ENCODE data around the gene LRRC23.

LRRC23 gene

GRCh38 chr12:6955108-6956020 lies 50.7 kb downstream of the LRRC23 start:
- no peak for DNase-seq (ENCODE audit: low read depth in 1 of 2, low spot score in 1 of 2)

GRCh38 chr12:6956021-6956727 lies 51.6 kb downstream of the LRRC23 start:
- no peak for DNase-seq (ENCODE audit: low read depth in 1 of 2, low spot score in 1 of 2)

DNA sequence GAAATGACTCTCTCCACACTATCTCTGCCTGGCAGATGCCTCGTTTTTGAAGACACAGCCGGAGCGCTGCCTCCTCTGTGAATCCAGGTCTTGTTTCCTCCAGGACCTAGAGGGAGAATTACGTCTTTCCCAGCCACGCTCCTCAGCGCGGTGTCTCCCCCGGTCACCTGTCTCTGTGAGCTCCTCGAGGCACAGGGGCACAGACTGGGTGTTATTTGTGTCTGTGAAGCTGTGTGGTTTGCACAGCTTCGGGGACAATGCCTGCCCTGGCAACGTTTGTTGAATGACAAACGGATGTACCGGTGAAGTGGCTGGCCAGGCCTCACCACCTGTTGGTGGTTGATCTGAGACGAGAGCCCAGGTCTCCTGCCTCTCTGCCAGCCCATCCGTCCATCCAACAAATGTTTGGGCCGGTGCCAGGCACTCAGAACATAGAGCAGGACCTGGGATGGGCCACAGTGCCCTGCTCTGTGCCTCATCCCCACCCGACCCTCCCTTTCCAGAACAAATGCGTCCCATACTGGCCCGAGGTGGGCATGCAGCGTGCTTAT lies 52.6 kb downstream of the LRRC23 start:
- no peak for DNase-seq (ENCODE audit: low read depth in 1 of 2, low spot score in 1 of 2)

DNA sequence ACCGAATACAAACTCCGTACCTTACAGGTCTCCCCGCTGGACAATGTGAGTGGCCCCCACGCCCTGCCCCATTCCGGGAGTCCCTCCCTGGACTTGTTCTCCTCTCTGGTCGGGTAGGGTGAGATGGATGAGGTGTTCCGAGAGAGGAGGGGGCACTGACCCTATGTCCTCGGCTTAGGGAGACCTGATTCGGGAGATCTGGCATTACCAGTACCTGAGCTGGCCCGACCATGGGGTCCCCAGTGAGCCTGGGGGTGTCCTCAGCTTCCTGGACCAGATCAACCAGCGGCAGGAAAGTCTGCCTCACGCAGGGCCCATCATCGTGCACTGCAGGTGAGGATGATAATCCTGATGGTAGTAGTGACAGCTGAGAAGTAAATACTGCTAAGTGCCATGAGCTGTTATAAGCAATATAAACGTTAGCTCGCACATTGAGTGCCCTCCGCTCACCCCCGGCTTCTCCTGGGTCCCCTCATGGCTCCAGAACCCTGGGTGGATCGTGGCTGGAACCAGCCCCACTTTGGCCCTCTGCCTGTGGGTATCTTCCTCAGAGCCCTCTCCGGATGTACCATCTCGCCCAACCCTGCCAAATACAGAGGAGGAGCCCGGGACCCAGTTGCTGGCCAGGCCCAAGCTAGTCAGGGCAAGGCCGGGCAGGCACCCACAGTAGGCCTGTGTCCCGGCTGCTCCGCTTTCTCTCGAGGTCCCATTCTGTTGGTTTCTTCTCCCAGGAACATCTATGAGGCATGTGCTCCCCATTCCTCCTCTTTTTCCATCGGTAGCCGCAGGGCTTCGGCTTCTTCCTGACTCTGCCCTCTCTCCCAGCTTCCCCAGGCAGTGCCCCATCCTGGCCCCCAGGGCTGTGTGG lies 53.4 kb downstream of the LRRC23 start:
- DNase-seq (ENCODE audit: low read depth in 1 of 2, low spot score in 1 of 2): no peak

GRCh38 chr12:6958609-6959057 lies 54.0 kb downstream of the LRRC23 start:
- DNase-seq (ENCODE audit: low read depth in 1 of 2, low spot score in 1 of 2): no peak

DNA sequence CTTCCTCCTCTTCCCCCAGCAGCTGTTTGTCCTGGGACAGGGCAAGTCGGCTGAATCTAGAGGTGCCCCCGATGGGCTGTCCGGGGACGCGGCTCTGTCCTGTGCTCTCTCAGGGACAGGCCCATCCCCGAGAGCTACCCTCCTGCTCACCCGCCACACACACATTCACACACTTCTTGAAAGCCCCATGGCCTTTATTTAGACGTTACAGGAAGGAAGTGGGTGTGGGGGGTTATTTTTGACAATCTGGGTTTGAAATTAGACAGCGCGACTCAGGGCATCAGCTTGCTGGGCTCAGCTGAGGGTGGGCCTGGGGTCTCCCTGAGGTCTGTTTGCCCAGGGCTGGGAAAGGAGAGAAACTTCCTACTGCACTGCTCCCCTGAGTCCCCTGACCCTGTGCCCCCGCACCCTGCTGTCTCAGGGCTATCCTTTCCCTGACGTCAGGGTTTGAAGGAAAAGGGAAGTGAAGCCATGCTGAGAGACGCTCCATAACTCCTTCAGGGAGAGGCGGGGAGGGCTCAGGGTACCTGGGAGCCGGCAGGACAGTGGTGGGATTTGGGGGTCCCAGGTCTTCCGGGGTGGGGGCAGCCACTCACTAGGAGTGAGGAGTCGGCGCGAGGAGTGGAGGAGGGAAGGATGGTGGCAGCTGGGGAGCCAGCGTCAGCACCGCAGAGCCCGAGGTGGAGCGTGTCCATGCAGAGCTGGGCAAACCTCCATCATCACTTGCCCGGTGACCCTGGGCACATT lies 54.6 kb downstream of the LRRC23 start:
- peak; percentile 44 to 51 for DNase-seq (ENCODE audit: low read depth in 1 of 2, low spot score in 1 of 2)

DNA sequence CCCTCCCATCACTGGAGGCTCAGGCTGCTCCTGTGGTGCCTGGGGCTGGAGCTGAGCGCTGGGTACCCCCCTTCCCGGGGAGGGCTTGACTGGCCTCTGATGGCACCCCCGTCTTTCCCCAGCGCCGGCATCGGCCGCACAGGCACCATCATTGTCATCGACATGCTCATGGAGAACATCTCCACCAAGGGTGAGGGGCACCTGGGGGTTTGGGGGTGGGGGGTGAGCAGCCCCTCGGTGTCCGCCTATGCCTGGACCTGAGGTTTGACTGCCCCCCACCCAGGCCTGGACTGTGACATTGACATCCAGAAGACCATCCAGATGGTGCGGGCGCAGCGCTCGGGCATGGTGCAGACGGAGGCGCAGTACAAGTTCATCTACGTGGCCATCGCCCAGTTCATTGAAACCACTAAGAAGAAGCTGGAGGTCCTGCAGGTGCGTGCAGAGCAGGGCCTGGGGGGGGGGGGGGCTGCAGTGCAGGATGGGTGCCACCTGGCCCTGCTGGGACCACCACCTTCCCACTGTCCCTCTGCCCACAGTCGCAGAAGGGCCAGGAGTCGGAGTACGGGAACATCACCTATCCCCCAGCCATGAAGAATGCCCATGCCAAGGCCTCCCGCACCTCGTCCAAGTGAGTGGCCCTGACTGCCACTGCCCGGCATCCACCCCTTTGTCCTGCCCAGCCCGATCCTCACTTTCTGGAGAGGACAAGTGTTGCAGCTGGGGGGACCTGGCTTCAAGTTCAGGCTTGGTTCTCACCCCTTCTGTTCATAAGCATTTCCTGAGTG lies 55.4 kb downstream of the LRRC23 start:
- no peak for DNase-seq (ENCODE audit: low read depth in 1 of 2, low spot score in 1 of 2)

DNA sequence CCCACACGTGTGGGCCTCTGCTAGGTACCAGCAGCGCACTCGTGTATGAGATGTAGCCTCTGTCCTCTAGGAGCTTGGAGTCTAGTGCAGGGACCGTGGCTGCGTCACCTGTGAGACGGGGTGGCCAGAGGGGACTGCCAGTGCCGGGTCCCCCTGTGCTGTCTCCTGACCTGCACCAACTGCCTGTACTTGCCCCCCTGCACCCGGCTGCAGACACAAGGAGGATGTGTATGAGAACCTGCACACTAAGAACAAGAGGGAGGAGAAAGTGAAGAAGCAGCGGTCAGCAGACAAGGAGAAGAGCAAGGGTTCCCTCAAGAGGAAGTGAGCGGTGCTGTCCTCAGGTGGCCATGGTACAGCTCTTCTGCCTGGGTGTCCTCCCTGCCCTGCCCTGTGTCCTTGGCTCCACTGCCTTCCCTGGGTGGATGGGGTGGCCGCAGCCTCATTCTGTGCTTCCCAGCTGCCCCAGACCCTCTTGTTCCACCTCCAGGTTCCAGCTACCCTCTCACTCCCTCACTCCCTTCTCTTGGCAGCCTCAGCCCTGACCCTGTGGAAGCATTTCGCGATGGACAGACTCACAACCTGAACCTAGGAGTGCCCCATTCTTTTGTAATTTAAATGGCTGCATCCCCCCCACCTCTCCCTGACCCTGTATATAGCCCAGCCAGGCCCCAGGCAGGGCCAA lies 56.1 kb downstream of the LRRC23 start:
- no peak for DNase-seq (ENCODE audit: low read depth in 1 of 2, low spot score in 1 of 2)

DNA sequence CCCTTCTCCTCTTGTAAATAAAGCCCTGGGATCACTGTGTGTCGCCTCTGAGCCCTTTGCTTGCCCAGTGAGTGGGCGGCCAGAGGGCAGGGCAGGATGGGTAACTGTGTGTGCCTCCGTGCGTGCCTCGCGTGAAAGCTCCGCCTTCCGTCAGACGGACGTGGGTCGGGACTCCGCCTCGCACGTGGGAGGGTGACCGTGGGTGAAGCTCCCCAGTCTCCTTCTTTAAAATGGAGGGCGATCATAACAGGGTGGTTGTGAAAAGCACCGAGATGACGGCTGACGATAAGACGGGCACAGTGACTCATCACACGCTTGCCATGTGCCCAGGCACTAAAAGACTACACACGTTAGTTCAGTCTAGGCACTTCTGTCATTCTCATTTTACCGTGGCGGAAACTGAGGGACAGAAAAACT lies 56.7 kb downstream of the LRRC23 start:
- peak; percentile 77 to 89 for DNase-seq (ENCODE audit: low read depth in 1 of 2, low spot score in 1 of 2)

- DNase-seq (ENCODE audit: low read depth in 1 of 2, low spot score in 1 of 2): no peak
These were observed 57.2 kb downstream of the LRRC23 start for GRCh38 chr12:6961695-6962284.

- no peak for DNase-seq (ENCODE audit: low read depth in 1 of 2, low spot score in 1 of 2)
These were observed 57.8 kb downstream of the LRRC23 start for GRCh38 chr12:6962285-6963015.

- DNase-seq (ENCODE audit: low read depth in 1 of 2, low spot score in 1 of 2): no peak
These were observed 58.6 kb downstream of the LRRC23 start for GRCh38 chr12:6963016-6963731.
